GM18499 (cell line): ENCODE results near the gene TEKT5.

Experiments used
- ATAC-seq: cut with Tn5 transposase; IDR thresholded peaks from one replicate; pipeline ENCODE4 v1.9.1; 2021; ENCODE audit warnings: moderate number of reproducible peaks; ENCODE audit not compliant: insufficient read depth, unreplicated experiment

TEKT5 gene

DNA sequence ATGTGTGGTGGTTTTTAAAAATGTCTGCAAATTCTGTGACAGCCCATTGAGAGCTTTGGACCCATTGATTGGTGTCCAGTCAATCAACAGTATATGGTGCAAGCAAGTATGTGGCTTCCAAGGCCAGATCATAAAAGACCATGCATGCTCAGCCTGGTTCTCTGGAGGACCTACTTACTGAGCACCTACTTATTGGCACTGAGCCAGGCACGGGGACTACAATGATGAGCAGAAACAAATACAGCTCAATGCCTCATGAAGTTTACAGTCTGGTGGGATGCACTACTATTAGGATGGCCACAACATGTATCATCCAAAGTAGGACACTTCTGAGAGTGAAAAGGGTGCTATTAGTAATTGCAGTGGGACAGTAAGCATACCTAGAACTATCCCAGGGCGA lies 107.1 kb downstream of the TEKT5 start:
- no peak for ATAC-seq

GRCh38 chr16:10584981-10585438 lies 109.7 kb downstream of the TEKT5 start:
- no peak for ATAC-seq

- no peak for ATAC-seq
These were observed 111.5 kb downstream of the TEKT5 start for GRCh38 chr16:10583269-10583668.

DNA sequence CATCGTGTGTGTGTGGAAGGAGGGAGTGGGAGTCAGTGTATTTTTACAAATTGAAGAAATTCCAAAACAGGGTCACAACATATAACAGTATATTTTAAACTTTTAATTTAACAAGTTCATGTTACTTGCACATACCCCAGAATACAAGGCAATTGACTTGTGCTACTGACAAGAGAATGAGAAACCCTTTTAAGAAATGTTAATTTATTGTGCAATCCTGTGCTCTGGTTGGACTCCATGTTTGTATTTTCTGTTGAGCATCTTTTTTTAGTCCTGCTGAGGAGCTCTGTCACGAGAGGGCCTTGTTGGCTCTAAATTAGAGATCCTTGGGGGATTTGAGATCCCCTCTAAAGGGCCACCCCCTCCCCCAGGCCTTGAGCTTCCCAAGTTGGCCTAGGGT lies 113.2 kb downstream of the TEKT5 start:
- ATAC-seq: no peak

DNA sequence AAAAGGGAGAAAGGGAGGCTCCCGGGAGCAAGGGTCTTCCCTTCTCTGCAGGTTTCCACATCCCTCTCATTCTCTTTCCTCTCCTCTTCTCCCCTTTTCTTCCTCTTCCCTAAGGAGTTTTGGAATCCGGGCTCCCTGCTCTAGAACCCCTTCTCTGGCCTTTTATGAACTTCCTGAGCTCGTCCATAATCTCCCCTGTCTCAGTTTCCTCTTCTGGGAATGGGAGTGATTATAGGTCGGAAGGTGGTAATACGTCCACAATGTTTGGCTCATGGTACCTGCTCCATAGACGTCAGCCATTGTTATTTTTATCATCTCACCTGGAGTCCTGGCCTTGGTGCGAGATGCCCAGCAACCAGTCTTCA lies 113.9 kb downstream of the TEKT5 start:
- ATAC-seq: no peak

DNA sequence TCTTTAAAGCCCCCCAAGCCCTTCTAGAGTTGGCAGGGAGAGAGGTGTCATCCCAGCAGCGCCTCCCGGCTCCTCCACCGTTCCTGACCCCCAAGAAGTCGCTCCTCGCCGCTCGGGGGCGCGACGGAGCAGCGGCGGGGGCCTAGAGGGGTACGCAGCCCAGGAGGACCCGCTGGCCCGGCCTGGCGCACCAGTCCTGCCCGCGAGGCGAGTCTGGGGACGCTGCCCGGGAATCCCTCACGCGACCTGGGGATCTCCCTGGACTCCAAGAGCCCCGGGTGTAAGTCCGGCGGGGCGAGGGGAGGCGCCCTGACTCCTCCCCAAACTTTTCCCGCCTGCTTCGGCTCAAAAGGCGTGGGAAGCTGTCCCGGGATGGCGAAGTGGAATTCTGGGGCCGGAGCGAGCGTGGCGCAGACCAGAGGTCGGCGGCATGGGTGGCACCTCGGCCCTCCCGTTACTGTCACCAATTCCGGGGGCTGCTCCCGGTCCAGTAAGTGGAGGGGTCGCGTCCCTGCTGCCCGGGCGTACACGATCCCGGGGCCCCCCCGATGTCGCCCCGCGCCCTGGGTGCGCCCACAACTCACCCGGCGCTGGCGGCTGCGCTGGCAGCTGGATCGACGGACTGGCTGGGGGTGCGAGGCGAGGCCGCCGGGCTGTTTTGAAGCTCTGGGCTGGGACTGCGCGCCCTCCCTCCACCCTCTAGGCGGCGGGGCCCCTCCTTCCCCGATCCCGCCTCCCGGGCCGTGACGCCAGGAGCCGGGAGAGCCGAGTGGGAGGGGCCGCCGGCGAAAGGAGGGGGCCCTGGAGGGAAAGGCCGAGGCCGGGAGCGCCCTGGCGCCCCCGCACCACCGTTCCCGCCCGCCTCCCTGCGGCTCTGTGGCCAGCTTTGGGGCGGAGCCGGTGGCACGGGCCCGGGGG lies 114.5 kb downstream of the TEKT5 start, which contains the start of gene EMP2:
EMP2 (minus strand) TSS at position 634 of the 918 bp plus-strand sequence. CDS start 32,981 bp downstream, outside the sequence.
- no peak for ATAC-seq

GRCh38 chr16:10579575-10579964 lies 115.2 kb downstream of the TEKT5 start:
- ATAC-seq: no peak

- no peak for ATAC-seq
These were observed 116.0 kb downstream of the TEKT5 start for GRCh38 chr16:10578474-10579316.
